Epithelial cell of esophagus (primary cell): ENCODE data around the gene MRPL43.

Experiments used
- DNase-seq: peaks from one replicate; pipeline ENCODE4 v3.0.0; 2010; ENCODE audit warnings: low read depth
- H3K4me3 ChIP-seq: 2 replicates; pipeline ENCODE4 v1.5.1; 2011; ENCODE audit warnings: mild to moderate bottlenecking, low read length, control low read depth
- CTCF ChIP-seq: IDR thresholded peaks from 2 replicates; pipeline ENCODE4 v1.5.1; 2011; ENCODE audit warnings: low read depth, mild to moderate bottlenecking, low read length, control low read depth, inconsistent platforms; ENCODE audit not compliant: insufficient read depth; ENCODE audit errors: missing control alignments

Gene MRPL43

GRCh38 chr10:101018600-101019439 is 31.5 kb upstream of the MRPL43 start:
- H3K4me3 ChIP-seq: no peak overlapping the region
- TF ChIP-seq CTCF: peak; percentile 70
- DNase-seq: peak; percentile 76

- TF ChIP-seq CTCF: no peak
- H3K4me3 ChIP-seq: no peak overlapping the region
- no peak for DNase-seq
Measured at GRCh38 chr10:101018118-101018599, 30.9 kb upstream of the MRPL43 start.

- no peak for DNase-seq
- no peak for TF ChIP-seq CTCF
- H3K4me3 ChIP-seq: no peak overlapping the region
Measured at GRCh38 chr10:101016814-101017213, 29.5 kb upstream of the MRPL43 start.

GRCh38 chr10:101015582-101015973 is 28.3 kb upstream of the MRPL43 start:
- no peak for DNase-seq
- no peak for TF ChIP-seq CTCF
- no peak overlapping the region for H3K4me3 ChIP-seq

- no peak for TF ChIP-seq CTCF
- H3K4me3 ChIP-seq: no peak overlapping the region
- DNase-seq: peak; percentile 89
Measured at GRCh38 chr10:101014966-101015581, 27.8 kb upstream of the MRPL43 start.

- TF ChIP-seq CTCF: peak; percentile 94
- no peak overlapping the region for H3K4me3 ChIP-seq
- DNase-seq: peak; percentile 72
Measured at GRCh38 chr10:101014230-101014884, 27.1 kb upstream of the MRPL43 start.
